PC-9 (cell line): ENCODE data around the gene CCDC70. TPM values are rescaled to one million over a fixed set of nuclear protein-coding genes. Genes with fewer than 3 reads are reported as not detected.
A peak's percentile ranks its signal among the peaks of the same experiment; 100 is the strongest.

ENCODE experiments used
- BruUV-seq: library from RNA; stranded (reverse); fragments of 400-500 nt; replicated peaks from 2 replicates; lab custom pipeline; 2021; lab: Mats Ljungman, UMichigan
- CTCF ChIA-PET: fragments of 300-600 bp; sonication (Branson Sonifier 250); formaldehyde crosslinking; loops from one replicate; lab custom pipeline; 2022; ENCODE audit warnings: antibody characterized with exemption; lab: Charles Lee
- POLR2A ChIA-PET: fragments of 300-600 bp; sonication (Branson Sonifier 250); formaldehyde crosslinking; loops from one replicate; lab custom pipeline; 2022; ENCODE audit warnings: antibody characterized with exemption; ENCODE audit not compliant: unreplicated experiment; lab: Charles Lee
- DNase-seq, 2 experiments: peaks; one replicate each; pipeline versions ENCODE4 v3.0.0 to v3.0.0-alpha.2; 2015 to 2022; ENCODE audit warnings: mixed read lengths in 1 of 2
- H2AFZ ChIP-seq: fragments of 200-600 bp; sonication (generic); 2 replicates; pipeline ENCODE4 v1.8.1; 2017; ENCODE audit warnings: antibody characterized with exemption
- H3F3A ChIP-seq: fragments of 200-600 bp; sonication (generic); 2 replicates; pipeline ENCODE4 v1.8.1; 2017; ENCODE audit warnings: antibody characterized with exemption, mild to moderate bottlenecking, low read depth; ENCODE audit not compliant: insufficient read depth
- H3K27ac ChIP-seq: fragments of 200-600 bp; sonication (generic); 2 replicates; pipeline ENCODE4 v1.6.1; 2016; ENCODE audit warnings: mixed run types
- H3K27me3 ChIP-seq: fragments of 200-600 bp; sonication (generic); 2 replicates; pipeline ENCODE4 v1.6.1; 2016; ENCODE audit warnings: low read depth, mixed run types; ENCODE audit not compliant: insufficient read depth
- H3K36me3 ChIP-seq: fragments of 200-600 bp; sonication (generic); 2 replicates; pipeline ENCODE4 v1.6.1; 2016; ENCODE audit warnings: low read depth, mixed run types
- H3K4me1 ChIP-seq: fragments of 200-600 bp; sonication (generic); replicated peaks from 2 replicates; pipeline ENCODE4 v1.6.1; 2016; ENCODE audit warnings: mixed run types; ENCODE audit not compliant: insufficient read depth
- H3K4me2 ChIP-seq: fragments of 200-600 bp; sonication (generic); 2 replicates; pipeline ENCODE4 v1.6.1; 2017; ENCODE audit warnings: mixed run types
- H3K4me3 ChIP-seq: fragments of 200-600 bp; sonication (generic); 2 replicates; pipeline ENCODE4 v1.6.1; 2016; ENCODE audit warnings: mixed run types
- H3K79me2 ChIP-seq: fragments of 200-600 bp; sonication (generic); 2 replicates; pipeline ENCODE4 v1.6.1; 2017; ENCODE audit warnings: low read depth, mixed run types
- H3K9me2 ChIP-seq: fragments of 200-600 bp; sonication (generic); 2 replicates; pipeline ENCODE4 v1.8.1; 2017; ENCODE audit warnings: mild to moderate bottlenecking; ENCODE audit not compliant: insufficient read depth
- H3K9me3 ChIP-seq: fragments of 200-600 bp; sonication (generic); 2 replicates; pipeline ENCODE4 v1.8.1; 2016; ENCODE audit warnings: low read depth; ENCODE audit not compliant: insufficient read depth
- H4K20me1 ChIP-seq: fragments of 200-600 bp; sonication (generic); 2 replicates; pipeline ENCODE4 v1.8.1; 2017; ENCODE audit not compliant: insufficient read depth
- EZH2 ChIP-seq: fragments of 200-600 bp; sonication (generic); IDR thresholded peaks from 2 replicates; pipeline ENCODE4 v1.8.0; 2017; ENCODE audit warnings: antibody characterized with exemption, low read depth
- intact Hi-C: fragments of 100-400 bp; cut with micrococcal nuclease; formaldehyde crosslinking; loops from one replicate; pipeline ENCODE4 v1.10.0; 2022; ENCODE audit not compliant: unreplicated experiment
- total RNA-seq: library from RNA; stranded (reverse); gene quantifications from 2 replicates; pipeline ENCODE4 v1.2.3, GENCODE V29; 2021
- TF ChIP-seq, protein P1 (sequence below): fragments of 200-600 bp; sonication (generic); conservative IDR thresholded peaks from 2 replicates; pipeline ENCODE4 v1.6.1; 2017; ENCODE audit warnings: mixed run types, antibody characterized with exemption, mild to moderate bottlenecking, moderate library complexity

The CCDC70 gene
- total RNA-seq, 1 experiment from 2014 or later, result not detected

GRCh38 chr13:51848674-51849073, 13.1 kb upstream of the CCDC70 start:
- H3K36me3 ChIP-seq, result no peaks in the 10 kb centered on the region
- TF ChIP-seq EZH2, result no peak
- TF ChIP-seq, protein P1, sequence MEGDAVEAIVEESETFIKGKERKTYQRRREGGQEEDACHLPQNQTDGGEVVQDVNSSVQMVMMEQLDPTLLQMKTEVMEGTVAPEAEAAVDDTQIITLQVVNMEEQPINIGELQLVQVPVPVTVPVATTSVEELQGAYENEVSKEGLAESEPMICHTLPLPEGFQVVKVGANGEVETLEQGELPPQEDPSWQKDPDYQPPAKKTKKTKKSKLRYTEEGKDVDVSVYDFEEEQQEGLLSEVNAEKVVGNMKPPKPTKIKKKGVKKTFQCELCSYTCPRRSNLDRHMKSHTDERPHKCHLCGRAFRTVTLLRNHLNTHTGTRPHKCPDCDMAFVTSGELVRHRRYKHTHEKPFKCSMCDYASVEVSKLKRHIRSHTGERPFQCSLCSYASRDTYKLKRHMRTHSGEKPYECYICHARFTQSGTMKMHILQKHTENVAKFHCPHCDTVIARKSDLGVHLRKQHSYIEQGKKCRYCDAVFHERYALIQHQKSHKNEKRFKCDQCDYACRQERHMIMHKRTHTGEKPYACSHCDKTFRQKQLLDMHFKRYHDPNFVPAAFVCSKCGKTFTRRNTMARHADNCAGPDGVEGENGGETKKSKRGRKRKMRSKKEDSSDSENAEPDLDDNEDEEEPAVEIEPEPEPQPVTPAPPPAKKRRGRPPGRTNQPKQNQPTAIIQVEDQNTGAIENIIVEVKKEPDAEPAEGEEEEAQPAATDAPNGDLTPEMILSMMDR, result no peak
- POLR2A ChIA-PET, result no interaction called here
- no peaks in the 10 kb centered on the region for H3K9me2 ChIP-seq
- H3K27ac ChIP-seq, result no peak overlapping the region
- H2AFZ ChIP-seq, result no peak overlapping the region
- H3F3A ChIP-seq, result no peaks in the 10 kb centered on the region
- H4K20me1 ChIP-seq, result no peaks in the 10 kb centered on the region
- intact Hi-C loops, result no loop called here
- H3K4me2 ChIP-seq, result no peak overlapping the region
- peaks cover 6% of the 10 kb centered on the region; the same call in 1 of the 2 replicates for H3K27me3 ChIP-seq
- no peaks in the 10 kb centered on the region for H3K79me2 ChIP-seq
- no peaks in the 10 kb centered on the region for H3K9me3 ChIP-seq
- BruUV-seq, result no TSS peak
- no peak overlapping the region for H3K4me3 ChIP-seq
- no peak for DNase-seq
- CTCF ChIA-PET, result no interaction called here
- no peaks in the 10 kb centered on the region for H3K4me1 ChIP-seq

- H3K79me2 ChIP-seq, result no peaks in the 10 kb centered on the region
- ChIA-PET POLR2A (no interaction called here), CTCF (no interaction called here)
- intact Hi-C loops, result no loop called here
- H3F3A ChIP-seq, result no peaks in the 10 kb centered on the region
- H3K4me2 ChIP-seq, result no peak overlapping the region
- peak in 1 of 2 experiments; percentile 7 for DNase-seq
- no peaks in the 10 kb centered on the region for H3K9me3 ChIP-seq
- no peaks in the 10 kb centered on the region for H3K9me2 ChIP-seq
- H3K27me3 ChIP-seq, result 0 out of 2 replicates have a peak, but pooled peaks cover 5% of the 10 kb centered on the region
- no peaks in the 10 kb centered on the region for H4K20me1 ChIP-seq
- no peaks in the 10 kb centered on the region for H3K36me3 ChIP-seq
- H3K4me1 ChIP-seq, result no peaks in the 10 kb centered on the region
- no peak overlapping the region for H2AFZ ChIP-seq
- H3K27ac ChIP-seq, result no peak overlapping the region
- no peak overlapping the region for H3K4me3 ChIP-seq
- TF ChIP-seq, protein P1, result peak; percentile 52; the same call in 1 of the 2 replicates
- TF ChIP-seq EZH2, result no peak
- BruUV-seq, result no TSS peak
These were observed 12.3 kb upstream of the CCDC70 start for GRCh38 chr13:51849145-51850101.

DNA sequence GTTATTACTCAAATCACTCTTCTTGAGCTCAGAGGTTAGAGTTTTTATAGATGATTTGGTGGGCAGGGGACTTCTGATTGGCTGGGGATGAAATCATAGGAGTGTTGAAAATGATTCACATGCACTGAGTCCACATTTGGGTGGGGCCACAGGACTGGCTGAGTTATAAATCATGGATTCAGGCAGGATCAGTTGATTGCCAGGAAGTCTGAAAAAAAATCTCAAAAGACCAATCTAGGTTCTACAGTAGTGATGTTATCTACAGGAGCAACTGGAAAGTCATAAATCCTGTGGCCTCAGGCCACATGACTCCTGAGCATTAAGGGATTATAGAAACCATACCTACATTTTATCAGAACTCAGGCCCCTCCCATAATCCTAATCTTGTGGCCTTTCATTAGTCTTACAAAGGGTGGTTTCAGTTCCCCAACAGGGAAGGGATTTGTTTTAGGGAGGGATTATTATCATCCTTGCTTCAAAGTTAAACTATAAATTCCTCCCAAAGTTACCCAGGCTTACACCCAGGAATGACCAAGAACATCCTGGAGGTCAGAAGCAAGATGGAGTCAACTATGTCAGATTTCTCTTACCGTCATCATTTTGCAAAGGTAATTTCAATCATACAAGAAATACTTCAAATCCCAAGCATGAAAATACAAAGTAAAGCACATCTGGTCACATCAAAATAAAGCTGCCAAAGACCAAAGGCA, 5.6 kb upstream of the CCDC70 start:
- TF ChIP-seq, protein P1, result no peak
- TF ChIP-seq EZH2, result no peak
- Histone ChIP-seq H3K4me2 (no peak overlapping the region), H4K20me1 (no peaks in the 10 kb centered on the region), H3K27me3 (0 out of 2 replicates have a peak, but pooled peaks cover 5% of the 10 kb centered on the region), H2AFZ (no peak overlapping the region), H3K79me2 (no peaks in the 10 kb centered on the region), H3K4me3 (no peak overlapping the region), H3K9me3 (peaks cover 4% of the 10 kb centered on the region; the same call in 1 of the 2 replicates), H3K27ac (no peak overlapping the region), H3K36me3 (0 out of 2 replicates have a peak, but pooled peaks cover 2% of the 10 kb centered on the region), H3K4me1 (peaks cover 18% of the 10 kb centered on the region), H3K9me2 (no peaks in the 10 kb centered on the region), H3F3A (peaks cover 4% of the 10 kb centered on the region)
- ChIA-PET POLR2A (no interaction called here), CTCF (no interaction called here)
- no TSS peak for BruUV-seq
- intact Hi-C loops, result no loop called here
- DNase-seq, result peak in 1 of 2 experiments; percentile 55
